Measurements from ENCODE around the gene LHX3. TPM values are rescaled to one million over a fixed set of nuclear protein-coding genes. Genes with fewer than 3 reads are reported as not detected.

LHX3 gene
- total RNA-seq (2014; rRNA removed; shearing (Covaris generic); ENCODE audit: low replicate concordance), result not detected in 2 replicates

- H3K27ac ChIP-seq (ENCODE audit: low read length), result no peak within 1 kb of the TSS
- no peak within 1 kb of the TSS for H3K4me2 ChIP-seq (ENCODE audit: low read depth, low read length, poor library complexity, severe bottlenecking)
- H3K9me2 ChIP-seq (replicated peaks; ENCODE audit: insufficient read depth, low read length), result no peaks in the 10 kb centered on the region
- H4K20me1 ChIP-seq (ENCODE audit: insufficient read depth, low read depth, low read length), result peaks cover 26% of the 10 kb centered on the region; the same call in 1 of the 2 replicates
- H3K4me1 ChIP-seq (ENCODE audit: low read length), result peaks cover 15% of the 10 kb centered on the region
- H3K9ac ChIP-seq (ENCODE audit: low read length), result no peak within 1 kb of the TSS
- H3K79me2 ChIP-seq (ENCODE audit: low read length), result no peaks in the 10 kb centered on the region
- no peak within 1 kb of the TSS for H2AFZ ChIP-seq (ENCODE audit: low read length)
- H3K9me3 ChIP-seq (ENCODE audit: low read length), result no peaks in the 10 kb centered on the region
- 0 out of 2 replicates have a peak, but pooled peaks cover 5% of the 10 kb centered on the region for H3K36me3 ChIP-seq (ENCODE audit: insufficient read depth, low read length)
- no peaks in the 10 kb centered on the region for H3K27me3 ChIP-seq (ENCODE audit: low read length)
- peak; percentile 56 for DNase-seq
- H3K4me3 ChIP-seq (ENCODE audit: low read length), result no peak within 1 kb of the TSS
These were observed at the start of gene LHX3 for GRCh38 chr9:136204838-136205706. Gene LHX3 (minus strand): TSS chr9:136205128. CDS start chr9:136205012, 116 bp downstream.

- peak; percentile 38 for DNase-seq
- Histone ChIP-seq H3K79me2 (ENCODE audit: low read length) (no peaks in the 10 kb centered on the region), H4K20me1 (ENCODE audit: insufficient read depth, low read depth, low read length) (no peaks in the 10 kb centered on the region), H2AFZ (ENCODE audit: low read length) (no peak overlapping the region), H3K4me2 (ENCODE audit: low read depth, low read length, poor library complexity, severe bottlenecking) (no peak overlapping the region), H3K4me1 (ENCODE audit: low read length) (peaks cover 5% of the 10 kb centered on the region), H3K9ac (ENCODE audit: low read length) (no peak overlapping the region), H3K9me2 (replicated peaks; ENCODE audit: insufficient read depth, low read length) (no peaks in the 10 kb centered on the region), H3K27ac (ENCODE audit: low read length) (no peak overlapping the region), H3K27me3 (ENCODE audit: low read length) (no peaks in the 10 kb centered on the region), H3K9me3 (ENCODE audit: low read length) (no peaks in the 10 kb centered on the region), H3K4me3 (ENCODE audit: low read length) (no peak overlapping the region), H3K36me3 (ENCODE audit: insufficient read depth, low read length) (no peaks in the 10 kb centered on the region)
These were observed 48.6 kb upstream of the LHX3 start for GRCh38 chr9:136253246-136254130.

DNA sequence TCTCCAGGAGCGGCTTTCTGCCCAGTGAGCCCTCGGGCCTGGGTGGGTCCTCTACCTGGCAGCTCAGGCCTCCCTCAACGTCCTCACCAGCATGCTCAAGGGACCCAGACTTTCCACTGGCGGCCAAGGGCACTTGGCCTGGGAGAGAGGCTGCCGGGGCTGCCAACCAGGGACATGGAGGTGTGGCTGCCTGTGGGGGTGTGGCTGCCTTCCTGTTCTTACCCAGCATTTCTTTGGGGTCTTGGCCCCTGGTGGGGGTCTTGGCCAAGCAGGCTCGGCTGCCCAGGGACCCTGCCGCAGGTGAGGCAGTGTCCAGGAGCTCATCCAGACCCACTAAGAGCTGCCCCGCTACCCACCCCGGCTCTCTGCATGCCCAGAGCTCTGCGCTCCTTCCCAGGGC, 47.9 kb upstream of the LHX3 start:
- H3K4me1 ChIP-seq (ENCODE audit: low read length), result peaks cover 5% of the 10 kb centered on the region
- no peak overlapping the region for H3K27ac ChIP-seq (ENCODE audit: low read length)
- H3K4me2 ChIP-seq (ENCODE audit: low read depth, low read length, poor library complexity, severe bottlenecking), result no peak overlapping the region
- H3K27me3 ChIP-seq (ENCODE audit: low read length), result no peaks in the 10 kb centered on the region
- H3K79me2 ChIP-seq (ENCODE audit: low read length), result no peaks in the 10 kb centered on the region
- no peak overlapping the region for H3K9ac ChIP-seq (ENCODE audit: low read length)
- no peak overlapping the region for H3K4me3 ChIP-seq (ENCODE audit: low read length)
- no peaks in the 10 kb centered on the region for H3K9me2 ChIP-seq (replicated peaks; ENCODE audit: insufficient read depth, low read length)
- no peaks in the 10 kb centered on the region for H4K20me1 ChIP-seq (ENCODE audit: insufficient read depth, low read depth, low read length)
- no peaks in the 10 kb centered on the region for H3K9me3 ChIP-seq (ENCODE audit: low read length)
- no peaks in the 10 kb centered on the region for H3K36me3 ChIP-seq (ENCODE audit: insufficient read depth, low read length)
- H2AFZ ChIP-seq (ENCODE audit: low read length), result no peak overlapping the region
- DNase-seq, result no peak

DNA sequence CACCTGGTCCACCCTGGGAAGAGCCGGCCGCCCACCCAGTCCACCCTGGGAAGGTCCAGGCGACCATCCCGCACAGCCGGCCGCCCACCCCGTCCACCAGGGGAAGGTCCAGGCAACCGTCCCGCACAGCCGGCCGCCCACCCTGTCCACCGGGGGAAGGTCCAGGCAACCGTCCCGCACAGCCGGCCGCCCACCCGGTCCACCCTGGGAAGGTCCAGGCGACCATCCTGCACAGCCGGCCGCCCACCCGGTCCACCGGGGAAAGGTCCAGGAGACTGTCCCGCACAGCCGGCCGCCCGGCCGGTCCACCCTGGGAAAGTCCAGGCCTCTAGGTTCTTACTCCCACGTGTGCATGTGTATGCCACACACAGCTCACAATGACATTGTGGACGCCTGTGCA, 47.4 kb upstream of the LHX3 start:
- Histone ChIP-seq H3K9me2 (replicated peaks; ENCODE audit: insufficient read depth, low read length) (no peaks in the 10 kb centered on the region), H3K4me2 (ENCODE audit: low read depth, low read length, poor library complexity, severe bottlenecking) (no peak overlapping the region), H3K27me3 (ENCODE audit: low read length) (no peaks in the 10 kb centered on the region), H3K9ac (ENCODE audit: low read length) (no peak overlapping the region), H2AFZ (ENCODE audit: low read length) (no peak overlapping the region), H3K79me2 (ENCODE audit: low read length) (no peaks in the 10 kb centered on the region), H3K36me3 (ENCODE audit: insufficient read depth, low read length) (no peaks in the 10 kb centered on the region), H3K4me1 (ENCODE audit: low read length) (peaks cover 5% of the 10 kb centered on the region), H3K4me3 (ENCODE audit: low read length) (no peak overlapping the region), H3K9me3 (ENCODE audit: low read length) (no peaks in the 10 kb centered on the region), H3K27ac (ENCODE audit: low read length) (no peak overlapping the region), H4K20me1 (ENCODE audit: insufficient read depth, low read depth, low read length) (no peaks in the 10 kb centered on the region)
- DNase-seq, result no peak

DNA sequence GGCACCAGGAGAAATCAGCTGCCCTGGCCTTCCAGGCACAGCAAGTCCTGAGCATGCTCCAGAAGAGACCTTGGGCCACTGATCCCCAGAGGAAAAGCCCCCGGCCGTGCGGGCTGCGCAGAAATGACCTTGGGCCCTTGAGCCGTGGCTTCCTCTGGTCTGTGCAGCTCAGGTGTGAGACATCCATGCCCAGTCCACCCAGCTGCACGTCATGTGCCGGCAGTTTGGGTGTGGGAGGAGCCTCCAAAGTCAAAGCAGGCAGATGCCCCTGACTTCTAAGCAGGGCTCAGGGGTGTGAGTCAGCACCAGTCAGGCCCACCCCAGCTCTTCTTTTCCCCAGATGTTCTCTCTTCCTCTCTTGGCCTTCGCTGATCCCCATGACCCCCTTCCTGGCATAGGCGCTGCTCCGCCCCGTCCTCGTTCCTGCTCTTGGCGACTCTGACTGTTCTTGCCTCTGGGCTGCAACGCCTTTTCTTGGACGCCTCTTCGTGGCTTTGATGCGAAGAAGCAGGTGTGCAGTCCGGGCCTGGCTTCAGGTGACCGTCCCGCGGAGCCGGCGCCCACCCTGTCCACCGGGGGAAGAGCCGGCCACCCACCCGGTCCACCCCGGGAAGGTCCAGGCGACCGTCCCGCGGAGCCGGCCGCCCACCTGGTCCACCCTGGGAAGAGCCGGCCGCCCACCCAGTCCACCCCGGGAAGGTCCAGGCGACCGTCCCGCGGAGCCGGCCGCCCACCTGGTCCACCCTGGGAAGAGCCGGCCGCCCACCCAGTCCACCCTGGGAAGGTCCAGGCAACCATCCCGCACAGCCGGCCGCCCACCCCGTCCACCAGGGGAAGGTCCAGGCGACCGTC, 46.6 kb upstream of the LHX3 start:
- no peak overlapping the region for H3K4me3 ChIP-seq (ENCODE audit: low read length)
- no peaks in the 10 kb centered on the region for H4K20me1 ChIP-seq (ENCODE audit: insufficient read depth, low read depth, low read length)
- H3K27me3 ChIP-seq (ENCODE audit: low read length), result no peaks in the 10 kb centered on the region
- H3K27ac ChIP-seq (ENCODE audit: low read length), result no peak overlapping the region
- peak; percentile 55 for DNase-seq
- no peak overlapping the region for H3K4me2 ChIP-seq (ENCODE audit: low read depth, low read length, poor library complexity, severe bottlenecking)
- H3K36me3 ChIP-seq (ENCODE audit: insufficient read depth, low read length), result no peaks in the 10 kb centered on the region
- peaks cover 5% of the 10 kb centered on the region for H3K4me1 ChIP-seq (ENCODE audit: low read length)
- no peaks in the 10 kb centered on the region for H3K9me3 ChIP-seq (ENCODE audit: low read length)
- no peaks in the 10 kb centered on the region for H3K79me2 ChIP-seq (ENCODE audit: low read length)
- H3K9me2 ChIP-seq (replicated peaks; ENCODE audit: insufficient read depth, low read length), result no peaks in the 10 kb centered on the region
- H3K9ac ChIP-seq (ENCODE audit: low read length), result no peak overlapping the region
- H2AFZ ChIP-seq (ENCODE audit: low read length), result no peak overlapping the region

GRCh38 chr9:136250676-136251075, 45.7 kb upstream of the LHX3 start:
- Histone ChIP-seq H3K4me3 (ENCODE audit: low read length) (no peak overlapping the region), H2AFZ (ENCODE audit: low read length) (no peak overlapping the region), H3K9me2 (replicated peaks; ENCODE audit: insufficient read depth, low read length) (no peaks in the 10 kb centered on the region), H3K4me1 (ENCODE audit: low read length) (peaks cover 11% of the 10 kb centered on the region), H3K79me2 (ENCODE audit: low read length) (no peaks in the 10 kb centered on the region), H4K20me1 (ENCODE audit: insufficient read depth, low read depth, low read length) (no peaks in the 10 kb centered on the region), H3K4me2 (ENCODE audit: low read depth, low read length, poor library complexity, severe bottlenecking) (no peak overlapping the region), H3K9me3 (ENCODE audit: low read length) (no peaks in the 10 kb centered on the region), H3K36me3 (ENCODE audit: insufficient read depth, low read length) (no peaks in the 10 kb centered on the region), H3K27me3 (ENCODE audit: low read length) (no peaks in the 10 kb centered on the region), H3K9ac (ENCODE audit: low read length) (no peak overlapping the region), H3K27ac (ENCODE audit: low read length) (no peak overlapping the region)
- DNase-seq, result peak; percentile 42

GRCh38 chr9:136249877-136250559, 45.1 kb upstream of the LHX3 start:
- Histone ChIP-seq H3K9ac (ENCODE audit: low read length) (no peak overlapping the region), H3K79me2 (ENCODE audit: low read length) (no peaks in the 10 kb centered on the region), H3K36me3 (ENCODE audit: insufficient read depth, low read length) (no peaks in the 10 kb centered on the region), H3K4me1 (ENCODE audit: low read length) (peaks cover 11% of the 10 kb centered on the region), H4K20me1 (ENCODE audit: insufficient read depth, low read depth, low read length) (peaks cover under 1% of the 10 kb centered on the region; the same call in 1 of the 2 replicates), H3K27me3 (ENCODE audit: low read length) (no peaks in the 10 kb centered on the region), H3K9me2 (replicated peaks; ENCODE audit: insufficient read depth, low read length) (no peaks in the 10 kb centered on the region), H3K4me2 (ENCODE audit: low read depth, low read length, poor library complexity, severe bottlenecking) (no peak overlapping the region), H2AFZ (ENCODE audit: low read length) (no peak overlapping the region), H3K9me3 (ENCODE audit: low read length) (no peaks in the 10 kb centered on the region), H3K4me3 (ENCODE audit: low read length) (no peak overlapping the region), H3K27ac (ENCODE audit: low read length) (no peak overlapping the region)
- DNase-seq, result no peak
